ENCODE data around the gene MCM5.
"Not testable (repeated sequence)": the region's sequence is repeated elsewhere in the genome, so short reads cannot be mapped to it uniquely, and the experiment has no call there.

MCM5 gene

GRCh38 chr22:35425971-35426800 lies 26.2 kb downstream of the MCM5 start:
- in situ Hi-C loops (cut with MboI; ENCODE audit: low sequenced_read_pairs): no loop called here

GRCh38 chr22:35426801-35427140 lies 26.8 kb downstream of the MCM5 start:
- in situ Hi-C loops (cut with MboI; ENCODE audit: low sequenced_read_pairs): no loop called here

DNA sequence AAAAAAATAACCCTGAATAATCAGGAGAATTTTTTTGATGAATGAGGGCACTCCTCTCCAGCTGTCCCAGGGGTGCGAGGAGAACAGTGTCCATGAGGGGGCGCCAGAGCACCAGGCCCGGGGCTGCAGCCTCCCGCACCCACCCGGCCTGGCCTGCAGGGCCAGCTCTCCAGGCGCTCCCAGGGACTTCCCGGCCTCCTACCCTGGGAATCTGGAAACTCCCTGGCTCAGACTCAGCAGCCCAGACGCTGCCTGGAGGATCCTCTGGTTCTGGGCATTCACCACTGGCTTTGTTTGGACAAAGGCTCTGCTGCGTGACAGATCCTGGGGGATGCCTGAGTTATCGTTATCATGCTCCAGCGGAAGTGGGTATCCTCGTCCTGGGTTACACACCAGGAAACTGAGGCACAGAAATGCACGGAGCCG lies 31.0 kb downstream of the MCM5 start:
- in situ Hi-C loops (cut with MboI; ENCODE audit: low sequenced_read_pairs): loop anchor here (5.0 kb wide), 1 partner anchor 151 kb away; no protein-coding TSS in a partner anchor

GRCh38 chr22:35431483-35432227 lies 31.7 kb downstream of the MCM5 start:
- in situ Hi-C loops (cut with MboI; ENCODE audit: low sequenced_read_pairs): loop anchor here (5.0 kb wide), 1 partner anchor 151 kb away; no protein-coding TSS in a partner anchor

GRCh38 chr22:35432228-35432905 lies 32.4 kb downstream of the MCM5 start:
- in situ Hi-C loops (cut with MboI; ENCODE audit: low sequenced_read_pairs): loop anchor here (5.0 kb wide), 1 partner anchor 150 kb away; no protein-coding TSS in a partner anchor

DNA sequence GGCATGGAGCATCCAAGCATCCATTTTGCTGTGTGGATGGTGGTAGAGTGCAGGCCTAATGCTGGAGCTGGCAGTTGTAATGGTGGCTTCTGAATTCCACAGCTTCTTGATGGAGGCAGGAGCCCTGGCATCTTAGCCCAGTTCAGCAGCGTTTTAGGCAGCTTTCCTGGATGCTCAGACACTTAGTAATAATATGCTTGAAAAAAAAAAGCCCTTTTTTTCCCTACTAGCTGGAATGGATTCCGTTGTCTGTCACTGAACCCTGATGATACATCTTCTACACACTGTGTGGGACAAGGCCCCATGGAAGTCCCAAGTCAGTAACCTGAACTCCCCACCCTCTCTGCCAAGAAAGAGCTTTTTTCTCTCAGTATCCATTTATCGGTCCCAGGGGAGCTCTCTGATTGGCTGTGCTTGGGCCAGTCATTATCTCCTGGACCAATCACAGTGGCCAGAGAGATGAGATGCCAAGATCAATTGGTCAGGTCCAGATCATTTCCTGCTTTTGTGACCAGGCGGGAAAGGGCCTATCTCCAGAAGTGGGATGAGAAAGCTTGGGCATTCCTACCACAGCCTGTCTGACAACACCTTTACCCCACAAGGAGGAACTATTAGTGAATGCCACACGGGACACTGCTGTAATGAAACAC lies 34.2 kb downstream of the MCM5 start:
- in situ Hi-C loops (cut with MboI; ENCODE audit: low sequenced_read_pairs): loop anchor here (5.0 kb wide), 1 partner anchor 148 kb away; no protein-coding TSS in a partner anchor

GRCh38 chr22:35435201-35435740 lies 35.3 kb downstream of the MCM5 start:
- in situ Hi-C loops (cut with MboI; ENCODE audit: low sequenced_read_pairs): no loop called here

DNA sequence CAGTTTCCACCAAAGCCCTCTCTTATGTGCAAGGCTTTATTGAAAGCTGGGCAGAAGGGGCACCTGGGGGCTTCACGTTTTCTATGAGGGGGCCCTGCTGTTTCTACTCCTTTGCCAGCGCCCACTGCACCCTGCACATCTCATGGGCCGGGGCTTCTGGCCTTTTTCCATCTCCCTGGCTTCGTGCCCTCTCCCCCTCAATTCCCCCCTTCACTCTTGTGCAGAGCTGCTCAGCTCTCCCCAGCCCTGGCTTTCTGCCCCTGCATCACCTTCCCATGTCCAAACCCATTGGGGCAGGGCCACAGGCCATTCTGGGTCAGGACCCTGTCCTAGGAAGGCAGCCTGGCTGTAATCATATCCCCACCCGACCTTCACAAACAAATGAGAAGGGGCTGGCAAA lies 36.5 kb downstream of the MCM5 start:
- in situ Hi-C loops (cut with MboI; ENCODE audit: low sequenced_read_pairs): no loop called here

DNA sequence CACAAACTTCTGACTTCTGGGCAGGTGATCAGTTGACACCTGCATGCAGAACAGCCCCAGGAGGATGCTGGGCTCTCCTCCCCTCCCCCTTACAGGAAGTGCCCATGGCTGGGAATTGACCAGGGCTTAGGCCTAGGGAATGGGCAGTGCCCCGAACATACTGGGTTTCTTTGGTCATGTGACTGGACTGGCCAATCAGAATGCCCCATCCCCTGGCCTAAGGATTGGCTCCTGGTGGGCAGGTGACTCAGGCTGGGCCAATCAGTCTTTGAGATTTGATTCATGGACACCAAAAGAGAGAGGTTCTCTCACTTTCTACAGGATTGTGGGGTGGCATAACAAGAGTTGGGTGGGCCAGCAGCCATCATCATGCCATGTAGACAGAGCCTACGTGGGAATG lies 37.1 kb downstream of the MCM5 start:
- in situ Hi-C loops (cut with MboI; ENCODE audit: low sequenced_read_pairs): no loop called here

GRCh38 chr22:35438673-35439364 lies 38.9 kb downstream of the MCM5 start:
- in situ Hi-C loops (cut with MboI; ENCODE audit: low sequenced_read_pairs): not testable (repeated sequence)

DNA sequence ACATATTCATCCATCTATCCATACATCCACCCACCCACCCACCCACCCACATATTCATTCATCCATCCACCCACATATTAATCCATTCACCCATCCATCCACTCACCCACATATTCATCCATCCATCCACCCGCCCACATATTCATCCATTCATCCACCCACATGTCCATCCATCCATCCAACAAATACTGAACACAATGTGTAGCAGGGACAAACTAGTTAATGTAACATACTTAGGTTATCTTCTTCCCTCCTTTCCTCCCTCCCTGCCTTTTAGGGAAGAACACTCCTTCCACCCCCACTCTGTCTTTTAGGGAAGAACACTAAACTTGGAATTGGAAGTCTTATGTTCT lies 39.4 kb downstream of the MCM5 start:
- in situ Hi-C loops (cut with MboI; ENCODE audit: low sequenced_read_pairs): no loop called here

DNA sequence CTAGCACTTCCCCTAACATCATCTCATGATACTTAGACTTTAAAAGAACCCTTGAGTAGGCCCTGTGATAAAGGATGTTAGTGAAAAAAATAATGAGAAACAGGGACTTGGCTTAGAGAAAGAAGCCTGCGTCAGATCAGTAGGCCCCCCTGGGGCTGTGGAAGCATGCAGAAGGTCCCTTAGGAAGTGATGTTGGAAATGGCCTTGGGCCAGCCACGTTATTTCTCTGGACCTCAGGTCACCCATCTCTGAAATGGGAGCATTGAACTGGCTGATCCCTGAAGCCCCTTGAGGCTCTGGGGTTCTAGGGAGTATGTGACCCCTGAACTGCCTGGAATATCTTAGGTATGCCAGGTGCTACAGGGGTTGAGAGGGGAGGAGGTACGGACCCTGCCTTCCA lies 40.2 kb downstream of the MCM5 start:
- in situ Hi-C loops (cut with MboI; ENCODE audit: low sequenced_read_pairs): no loop called here

DNA sequence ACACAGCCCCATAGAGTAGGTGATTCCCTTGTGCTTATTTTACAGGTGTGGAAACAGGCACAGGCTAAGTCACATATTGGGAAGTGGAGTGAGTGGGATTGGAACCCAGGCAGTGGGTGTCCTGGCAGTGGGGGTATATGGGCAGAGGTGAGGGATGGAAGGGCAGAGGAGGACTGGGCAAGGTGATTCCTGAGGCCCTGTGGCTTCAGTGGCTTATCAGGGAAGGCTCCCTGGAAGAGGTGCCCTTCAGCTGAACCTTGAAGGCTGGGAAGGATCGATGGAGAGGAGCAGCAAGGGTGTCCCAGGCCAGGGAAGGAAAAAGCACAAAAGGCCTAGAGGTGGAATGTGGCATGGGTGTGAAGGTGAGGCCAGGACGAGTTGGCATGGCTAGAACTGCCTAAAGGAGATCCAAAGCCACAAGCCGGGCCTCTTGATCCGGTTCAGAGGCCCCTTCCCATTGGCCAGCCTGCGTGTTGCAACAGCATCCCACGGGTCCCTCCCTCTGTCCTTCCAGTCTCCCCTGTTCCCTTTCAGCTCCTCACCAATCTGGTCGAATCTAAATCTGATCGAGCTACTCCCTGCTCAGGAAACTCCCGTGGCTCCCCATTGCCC lies 41.7 kb downstream of the MCM5 start:
- in situ Hi-C loops (cut with MboI; ENCODE audit: low sequenced_read_pairs): no loop called here

GRCh38 chr22:35442471-35442870 lies 42.5 kb downstream of the MCM5 start:
- in situ Hi-C loops (cut with MboI; ENCODE audit: low sequenced_read_pairs): no loop called here

DNA sequence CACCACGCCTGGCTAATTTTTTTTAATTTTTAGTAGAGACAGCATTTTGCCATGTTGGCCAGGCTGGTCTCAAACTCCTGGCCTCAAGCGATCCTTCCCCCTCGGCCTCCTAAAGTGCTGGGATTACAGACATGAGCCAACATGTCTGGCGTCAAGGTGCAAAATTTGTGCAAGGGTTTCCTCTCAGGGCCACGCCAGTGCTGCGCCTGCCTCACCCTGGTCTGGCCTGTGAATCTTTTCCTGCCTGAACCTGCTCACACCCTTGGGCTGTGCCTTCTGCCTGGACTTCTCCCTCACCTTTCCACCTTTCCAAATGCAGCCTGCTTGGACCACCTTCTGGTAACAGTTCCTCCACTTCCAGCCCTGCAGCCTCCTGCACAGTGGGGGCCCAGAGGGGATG lies 43.4 kb downstream of the MCM5 start:
- in situ Hi-C loops (cut with MboI; ENCODE audit: low sequenced_read_pairs): no loop called here

DNA sequence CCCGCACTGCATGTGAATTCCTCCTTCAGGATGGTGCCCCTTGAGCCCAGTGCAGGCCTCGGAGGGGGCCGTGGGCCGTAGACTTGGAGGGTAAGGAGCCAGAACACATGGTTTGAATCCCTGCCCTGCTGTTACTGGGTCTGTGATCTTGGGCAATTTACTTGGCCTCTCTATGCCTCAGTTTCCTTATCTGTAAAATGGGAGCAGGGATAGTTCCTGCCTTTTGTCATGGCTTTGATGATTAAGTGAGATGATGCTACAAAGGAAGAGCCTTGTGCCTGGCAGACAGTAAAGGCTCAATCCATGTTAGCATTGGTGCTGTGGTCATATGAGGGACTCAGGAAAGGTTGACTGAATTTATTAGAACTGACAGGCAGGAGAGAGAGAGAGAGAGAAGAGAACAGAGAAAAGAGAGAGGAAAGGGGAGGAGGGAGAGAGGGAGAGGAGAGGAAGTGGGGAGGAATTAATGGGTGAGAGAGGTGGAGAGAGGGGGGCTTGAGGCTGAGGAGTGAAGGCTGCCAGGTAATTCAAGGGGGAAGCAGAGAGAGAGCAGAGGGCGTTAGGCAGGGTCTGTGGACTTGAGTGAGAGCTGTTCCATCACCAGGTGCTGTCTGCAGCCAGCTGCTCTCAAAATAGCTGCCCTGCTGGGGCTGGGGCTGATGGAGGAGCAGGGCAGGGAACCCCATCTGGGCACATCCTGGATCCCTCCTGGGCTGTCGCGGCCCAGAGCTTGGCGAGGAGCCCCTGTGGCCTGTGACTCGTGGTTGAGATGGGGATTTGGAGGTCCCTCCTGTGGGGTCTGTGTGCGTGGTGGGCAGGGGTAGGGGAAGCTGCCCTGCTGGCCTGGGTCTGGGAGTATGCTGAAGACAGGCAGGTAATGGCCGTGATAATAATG lies 44.1 kb downstream of the MCM5 start:
- in situ Hi-C loops (cut with MboI; ENCODE audit: low sequenced_read_pairs): no loop called here

DNA sequence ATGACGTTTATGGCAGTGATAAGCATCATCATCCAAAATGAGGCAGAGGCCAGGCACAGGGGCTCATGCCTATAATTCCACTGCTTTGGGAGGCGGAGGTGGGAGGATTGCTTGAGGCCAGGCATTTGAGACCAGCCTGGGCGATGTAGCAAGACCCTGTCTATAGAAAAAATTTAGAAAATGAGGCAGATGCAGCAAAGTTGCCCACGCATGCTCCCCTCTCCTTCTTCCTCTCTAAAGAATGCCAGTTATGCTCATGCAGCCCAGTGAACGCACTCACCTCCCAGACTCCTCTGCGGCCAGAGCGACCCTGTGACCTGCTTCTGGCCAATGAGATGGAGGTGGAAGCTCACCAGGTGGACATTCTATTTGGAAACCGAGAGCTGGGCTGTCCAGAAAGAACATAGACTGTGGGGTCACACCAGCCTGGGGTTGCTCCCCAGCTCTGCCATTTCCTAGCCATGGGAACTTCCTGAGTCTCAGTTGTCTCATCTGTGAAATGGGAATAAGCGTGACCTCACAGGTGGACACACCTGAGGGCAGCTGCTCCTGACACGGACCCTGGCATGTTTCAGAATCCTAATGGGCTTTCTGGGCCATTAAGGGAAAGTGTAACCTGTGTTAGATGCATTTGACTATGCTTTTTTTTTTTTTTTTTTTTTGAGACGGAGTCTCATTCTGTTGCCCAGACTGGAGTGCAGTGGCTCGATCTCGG lies 44.9 kb downstream of the MCM5 start:
- in situ Hi-C loops (cut with MboI; ENCODE audit: low sequenced_read_pairs): no loop called here

GRCh38 chr22:35445933-35446332 lies 46.0 kb downstream of the MCM5 start:
- in situ Hi-C loops (cut with MboI; ENCODE audit: low sequenced_read_pairs): no loop called here

Measured in HL-60/S4 (cell line).